HepG2 (cell line): ENCODE measurements around the gene ABCD2. TPM values are rescaled to one million over a fixed set of nuclear protein-coding genes. Genes with fewer than 3 reads are reported as not detected.

Source experiments
- ATAC-seq: fragments of 200-7000 bp; cut with Tn5 transposase; 3 replicates; pipeline ENCODE4 v1.9.1; 2020; ENCODE audit warnings: mild to moderate bottlenecking, moderate library complexity
- BruUV-seq: library from RNA; stranded (reverse); fragments of 400-500 nt; replicated peaks from 2 replicates; lab custom pipeline; 2021; lab: Mats Ljungman, UMichigan
- CTCF ChIA-PET: fragments of 300-600 bp; formaldehyde crosslinking; extraction: SDS; loops from one replicate; lab custom pipeline; 2021; ENCODE audit warnings: low total read pairs, inconsistent platforms, low intra/inter-chr PET ratio; lab: Yijun Ruan, JAX
- POLR2A ChIA-PET: fragments of 350-600 bp; sonication (Branson Sonifier 250); formaldehyde crosslinking; loops from one replicate; lab custom pipeline; 2020; ENCODE audit warnings: antibody characterized with exemption, inconsistent platforms; lab: Yijun Ruan, JAX
- DNase-seq: peaks from one replicate; pipeline ENCODE4 v3.0.0-alpha.2; 2015; ENCODE audit warnings: low spot score
- FAIRE-seq: peaks from 3 replicates; lab custom pipeline; 2011; peaks lifted over from hg19 to GRCh38; lab: Jason Lieb, UNC
- H2AFZ ChIP-seq: one replicate; pipeline ENCODE4 v1.6.1; 2011; ENCODE audit warnings: low read length, inconsistent platforms
- H3K27ac ChIP-seq: fragments of 300-600 bp; 3 replicates; pipeline ENCODE4 v1.8.0; 2011; ENCODE audit warnings: mixed run types, mild to moderate bottlenecking, mixed read lengths, low read length, inconsistent platforms; ENCODE audit not compliant: insufficient read depth; ENCODE audit errors: extremely low read length
- H3K27me3 ChIP-seq, 2 experiments: fragments of 200-600 bp in 1 of 2; 2 replicates in 1 of 2; 3 replicates in 1 of 2; pipeline versions ENCODE4 v1.6.0 to v1.8.0; 2011; ENCODE audit warnings: low read length in 2 of 2, mild to moderate bottlenecking in 2 of 2, moderate library complexity in 2 of 2, inconsistent platforms in 1 of 2; ENCODE audit not compliant: insufficient read depth in 2 of 2, control insufficient read depth in 1 of 2
- H3K36me3 ChIP-seq, 2 experiments: fragments of 200-600 bp in 1 of 2; replicated peaks in 1 of 2; 2 replicates in 1 of 2; 3 replicates in 1 of 2; pipeline versions ENCODE4 v1.5.1 to v1.8.0; 2011; ENCODE audit warnings: low read length in 2 of 2, inconsistent platforms in 1 of 2; ENCODE audit not compliant: insufficient read depth in 2 of 2, control insufficient read depth in 1 of 2
- H3K4me1 ChIP-seq: 2 replicates; pipeline ENCODE4 v1.5.1; 2012; ENCODE audit warnings: low read length, inconsistent platforms; ENCODE audit not compliant: insufficient read depth
- H3K4me2 ChIP-seq: 2 replicates; pipeline ENCODE4 v1.6.0; 2011; ENCODE audit warnings: low read depth, low read length, inconsistent platforms
- H3K4me3 ChIP-seq, 3 experiments: fragments of 200-600 bp in 1 of 3; sonication (generic), shearing (Covaris generic) in 1 of 3; replicated peaks in 1 of 3; 2 replicates each; pipeline ENCODE4 v1.5.1; 2011 to 2016; ENCODE audit warnings: low read length in 3 of 3, inconsistent platforms in 2 of 3, low read depth in 2 of 3, mild to moderate bottlenecking in 2 of 3, control low read depth in 1 of 3, mixed read lengths in 1 of 3; ENCODE audit not compliant: insufficient read depth in 1 of 3
- H3K79me2 ChIP-seq: one replicate; pipeline ENCODE4 v1.6.1; 2011; ENCODE audit warnings: low read length, inconsistent platforms; ENCODE audit not compliant: insufficient read depth
- H3K9ac ChIP-seq: 2 replicates; pipeline ENCODE4 v1.6.0; 2011; ENCODE audit warnings: mild to moderate bottlenecking, low read depth, low read length, inconsistent platforms; ENCODE audit not compliant: insufficient read depth
- H3K9me3 ChIP-seq: 2 replicates; pipeline ENCODE4 v1.5.1; 2012; ENCODE audit warnings: mild to moderate bottlenecking, low read length
- H4K20me1 ChIP-seq: 2 replicates; pipeline ENCODE4 v1.6.0; 2011; ENCODE audit warnings: inconsistent platforms, mild to moderate bottlenecking, low read length, moderate library complexity; ENCODE audit not compliant: insufficient read depth
- DMAP1 ChIP-seq: IDR thresholded peaks from 2 replicates; pipeline ENCODE4 v1.6.1; 2016
- FUBP1 ChIP-seq: sonication (generic); formaldehyde crosslinking; IDR thresholded peaks from 2 replicates; pipeline ENCODE4 v1.5.1; 2020; ENCODE audit warnings: missing genetic modification reagents, mild to moderate bottlenecking, borderline replicate concordance
- HCFC1 ChIP-seq: fragments of 150-350 bp; IDR thresholded peaks from 2 replicates; pipeline ENCODE4 v1.6.1; 2014; ENCODE audit warnings: low read depth, low read length
- MED1 ChIP-seq: sonication (generic); formaldehyde crosslinking; IDR thresholded peaks from 2 replicates; pipeline ENCODE4 v1.4.0; 2020; ENCODE audit warnings: missing genetic modification reagents
- NR2F2 ChIP-seq: IDR thresholded peaks from 2 replicates; pipeline ENCODE4 v1.6.1; 2012; ENCODE audit warnings: low read depth, inconsistent platforms, borderline replicate concordance
- PAWR ChIP-seq: sonication (generic); formaldehyde crosslinking; IDR thresholded peaks from 2 replicates; pipeline ENCODE4 v1.4.0; 2020; ENCODE audit warnings: missing genetic modification reagents, mild to moderate bottlenecking, borderline replicate concordance
- SIX4 ChIP-seq: sonication (generic); formaldehyde crosslinking; IDR thresholded peaks from 2 replicates; pipeline ENCODE4 v1.4.0; 2020; ENCODE audit warnings: missing genetic modification reagents
- SMARCE1 ChIP-seq: fragments of 450-650 bp; IDR thresholded peaks from 2 replicates; pipeline ENCODE4 v1.6.1; 2017; ENCODE audit warnings: borderline replicate concordance
- TARDBP ChIP-seq: sonication (generic); formaldehyde crosslinking; IDR thresholded peaks from 2 replicates; pipeline ENCODE4 v1.8.0; 2022; ENCODE audit warnings: mild to moderate bottlenecking, missing genetic modification reagents
- YY1 ChIP-seq: IDR thresholded peaks from 2 replicates; pipeline ENCODE4 v1.6.1; 2011; ENCODE audit warnings: low read length, low read depth, moderate library complexity, mild to moderate bottlenecking; ENCODE audit not compliant: insufficient read depth, insufficient replicate concordance
- ZFP36 ChIP-seq: fragments of 150-350 bp; IDR thresholded peaks from 2 replicates; pipeline ENCODE4 v1.6.1; 2018; ENCODE audit warnings: borderline replicate concordance, low read length, low read depth; ENCODE audit not compliant: partially characterized antibody
- ZFY ChIP-seq: sonication (generic); formaldehyde crosslinking; IDR thresholded peaks from 2 replicates; pipeline ENCODE4 v1.4.0; 2020; ENCODE audit warnings: missing genetic modification reagents
- ZNF256 ChIP-seq: sonication (generic); formaldehyde crosslinking; conservative IDR thresholded peaks from 2 replicates; pipeline ENCODE4 v1.4.0; 2020; ENCODE audit warnings: missing genetic modification reagents
- ZNF556 ChIP-seq: sonication (generic); formaldehyde crosslinking; IDR thresholded peaks from 2 replicates; pipeline ENCODE4 v1.4.0; 2020; ENCODE audit warnings: mild to moderate bottlenecking, missing genetic modification reagents, borderline replicate concordance
- ZNF772 ChIP-seq: sonication (generic); formaldehyde crosslinking; IDR thresholded peaks from 2 replicates; pipeline ENCODE4 v1.5.0; 2020; ENCODE audit warnings: mild to moderate bottlenecking, missing genetic modification reagents
- ZNF841 ChIP-seq: sonication (generic); formaldehyde crosslinking; IDR thresholded peaks from 2 replicates; pipeline ENCODE4 v1.8.1; 2023; ENCODE audit warnings: missing genetic modification reagents, borderline replicate concordance
- WGBS: methylation state at CpG from one replicate; pipeline ENCODE4 v1.1.6; 2017; ENCODE audit warnings: low lambda C conversion rate; 5-methylcytosine and 5-hydroxymethylcytosine counted together
- in situ Hi-C: cut with HindIII; loops from 2 replicates; pipeline ENCODE4 v1.10.0; 2017; ENCODE audit warnings: low pct_unique_long_range_greater_than_20kb; ENCODE audit not compliant: extremely low pct_ligation_motif_present
- intact Hi-C: fragments of 100-400 bp; cut with micrococcal nuclease; formaldehyde crosslinking; loops from one replicate; pipeline ENCODE4 v1.10.0; 2022; ENCODE audit not compliant: unreplicated experiment
- polyA plus RNA-seq, 8 experiments: library from polyadenylated mRNA; depleted of rRNA in 3 of 8; stranded (reverse) in 7 of 8; unstranded in 1 of 8; fragments of >200 nt; fragmentation: Illumina TruSeq in 4 of 8; extraction: Trizol in 4 of 8; gene quantifications; 2 replicates each; pipeline versions ENCODE4 v1.2.1 to v1.2.3, GENCODE V29; 2011 to 2016; ENCODE audit warnings: low read depth in 4 of 8, missing spikeins in 1 of 8, mixed read lengths in 1 of 8; ENCODE audit not compliant: insufficient read depth in 1 of 8
- total RNA-seq, 5 experiments: library from RNA; depleted of rRNA; stranded (reverse); fragments of >200 nt; fragmentation: Illumina TruSeq; extraction: Trizol; gene quantifications; 2 replicates each; pipeline ENCODE4 v1.2.3, GENCODE V29; 2016; ENCODE audit warnings: low read depth in 1 of 5
- TF ChIP-seq, protein P1 (sequence below): sonication (generic); formaldehyde crosslinking; IDR thresholded peaks from 2 replicates; pipeline ENCODE4 v1.5.0; 2020; ENCODE audit warnings: mild to moderate bottlenecking, missing genetic modification reagents
- TF ChIP-seq, protein P2 (sequence below): sonication (generic); formaldehyde crosslinking; IDR thresholded peaks from 2 replicates; pipeline ENCODE4 v1.4.0; 2020; ENCODE audit warnings: missing genetic modification reagents
- TF ChIP-seq, protein P3 (sequence below): sonication (generic); formaldehyde crosslinking; IDR thresholded peaks from 2 replicates; pipeline ENCODE4 v1.4.0; 2020; ENCODE audit warnings: mild to moderate bottlenecking, low read depth, missing genetic modification reagents
- TF ChIP-seq, protein P4 (sequence below): sonication (generic); formaldehyde crosslinking; IDR thresholded peaks from 2 replicates; pipeline ENCODE4 v1.4.0; 2020; ENCODE audit warnings: mild to moderate bottlenecking, missing genetic modification reagents

The ABCD2 gene
- total and polyA plus RNA-seq, 2 of the 13 experiments (the other 11 are each of a cell fraction or from before 2014, with no cell fraction given) = not detected

- ChIA-PET POLR2A (no interaction called here), CTCF (no interaction called here)
- no peaks in the 10 kb centered on the region; a peak in 1 of 5 replicates for H3K27me3 ChIP-seq
- H3K4me3 ChIP-seq = no peak overlapping the region
- FAIRE-seq = no peak
- no peak for DNase-seq
- H3K9ac ChIP-seq = no peak overlapping the region
- in situ Hi-C loops (no loop called here), intact Hi-C loops (no loop called here)
- H3K4me2 ChIP-seq = no peak overlapping the region
- 0% methylated on average over 1 of the region's 1 CpG for WGBS
- ATAC-seq = no peak
- TF ChIP-seq FUBP1 (no peak), NR2F2 (no peak), ZNF841 (CRISPR knock-in tag) (no peak), ZFY (CRISPR knock-in tag) (no peak), PAWR (CRISPR knock-in tag) (no peak), DMAP1 (no peak), SIX4 (CRISPR knock-in tag) (no peak), ZNF772 (CRISPR knock-in tag) (no peak), MED1 (CRISPR knock-in tag) (no peak), YY1 (no peak), HCFC1 (no peak), ZNF556 (CRISPR knock-in tag) (no peak), TARDBP (CRISPR knock-in tag) (no peak), ZFP36 (no peak), SMARCE1 (no peak), ZNF256 (CRISPR knock-in tag) (no peak)
- TF ChIP-seq, protein P1, sequence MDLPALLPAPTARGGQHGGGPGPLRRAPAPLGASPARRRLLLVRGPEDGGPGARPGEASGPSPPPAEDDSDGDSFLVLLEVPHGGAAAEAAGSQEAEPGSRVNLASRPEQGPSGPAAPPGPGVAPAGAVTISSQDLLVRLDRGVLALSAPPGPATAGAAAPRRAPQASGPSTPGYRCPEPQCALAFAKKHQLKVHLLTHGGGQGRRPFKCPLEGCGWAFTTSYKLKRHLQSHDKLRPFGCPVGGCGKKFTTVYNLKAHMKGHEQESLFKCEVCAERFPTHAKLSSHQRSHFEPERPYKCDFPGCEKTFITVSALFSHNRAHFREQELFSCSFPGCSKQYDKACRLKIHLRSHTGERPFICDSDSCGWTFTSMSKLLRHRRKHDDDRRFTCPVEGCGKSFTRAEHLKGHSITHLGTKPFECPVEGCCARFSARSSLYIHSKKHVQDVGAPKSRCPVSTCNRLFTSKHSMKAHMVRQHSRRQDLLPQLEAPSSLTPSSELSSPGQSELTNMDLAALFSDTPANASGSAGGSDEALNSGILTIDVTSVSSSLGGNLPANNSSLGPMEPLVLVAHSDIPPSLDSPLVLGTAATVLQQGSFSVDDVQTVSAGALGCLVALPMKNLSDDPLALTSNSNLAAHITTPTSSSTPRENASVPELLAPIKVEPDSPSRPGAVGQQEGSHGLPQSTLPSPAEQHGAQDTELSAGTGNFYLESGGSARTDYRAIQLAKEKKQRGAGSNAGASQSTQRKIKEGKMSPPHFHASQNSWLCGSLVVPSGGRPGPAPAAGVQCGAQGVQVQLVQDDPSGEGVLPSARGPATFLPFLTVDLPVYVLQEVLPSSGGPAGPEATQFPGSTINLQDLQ (CRISPR knock-in tag) = no peak
- TF ChIP-seq, protein P2, sequence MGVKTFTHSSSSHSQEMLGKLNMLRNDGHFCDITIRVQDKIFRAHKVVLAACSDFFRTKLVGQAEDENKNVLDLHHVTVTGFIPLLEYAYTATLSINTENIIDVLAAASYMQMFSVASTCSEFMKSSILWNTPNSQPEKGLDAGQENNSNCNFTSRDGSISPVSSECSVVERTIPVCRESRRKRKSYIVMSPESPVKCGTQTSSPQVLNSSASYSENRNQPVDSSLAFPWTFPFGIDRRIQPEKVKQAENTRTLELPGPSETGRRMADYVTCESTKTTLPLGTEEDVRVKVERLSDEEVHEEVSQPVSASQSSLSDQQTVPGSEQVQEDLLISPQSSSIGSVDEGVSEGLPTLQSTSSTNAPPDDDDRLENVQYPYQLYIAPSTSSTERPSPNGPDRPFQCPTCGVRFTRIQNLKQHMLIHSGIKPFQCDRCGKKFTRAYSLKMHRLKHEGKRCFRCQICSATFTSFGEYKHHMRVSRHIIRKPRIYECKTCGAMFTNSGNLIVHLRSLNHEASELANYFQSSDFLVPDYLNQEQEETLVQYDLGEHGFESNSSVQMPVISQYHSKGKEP = no peak
- TF ChIP-seq, protein P3, sequence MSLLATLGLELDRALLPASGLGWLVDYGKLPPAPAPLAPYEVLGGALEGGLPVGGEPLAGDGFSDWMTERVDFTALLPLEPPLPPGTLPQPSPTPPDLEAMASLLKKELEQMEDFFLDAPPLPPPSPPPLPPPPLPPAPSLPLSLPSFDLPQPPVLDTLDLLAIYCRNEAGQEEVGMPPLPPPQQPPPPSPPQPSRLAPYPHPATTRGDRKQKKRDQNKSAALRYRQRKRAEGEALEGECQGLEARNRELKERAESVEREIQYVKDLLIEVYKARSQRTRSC (CRISPR knock-in tag) = no peak
- TF ChIP-seq, protein P4, sequence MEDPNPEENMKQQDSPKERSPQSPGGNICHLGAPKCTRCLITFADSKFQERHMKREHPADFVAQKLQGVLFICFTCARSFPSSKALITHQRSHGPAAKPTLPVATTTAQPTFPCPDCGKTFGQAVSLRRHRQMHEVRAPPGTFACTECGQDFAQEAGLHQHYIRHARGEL (CRISPR knock-in tag) = no peak
- no peaks in the 10 kb centered on the region for H3K36me3 ChIP-seq
- no peaks in the 10 kb centered on the region for H3K9me3 ChIP-seq
- H2AFZ ChIP-seq = no peak overlapping the region
- H3K79me2 ChIP-seq = no peaks in the 10 kb centered on the region
- H4K20me1 ChIP-seq = no peaks in the 10 kb centered on the region
- H3K27ac ChIP-seq = no peak overlapping the region
- no TSS peak for BruUV-seq
- peaks cover 19% of the 10 kb centered on the region for H3K4me1 ChIP-seq
These were observed 4.3 kb upstream of the ABCD2 start for GRCh38 chr12:39623919-39624318.
